DMS79 treated with DMSO at 0.1 percent for 48 hours (cell line): Measurements from ENCODE around the gene CNTNAP5.

Source experiments
- DNase-seq: peaks from one replicate; lab custom pipeline; 2025; lab: John Stamatoyannopoulos, UW

Gene CNTNAP5

DNA sequence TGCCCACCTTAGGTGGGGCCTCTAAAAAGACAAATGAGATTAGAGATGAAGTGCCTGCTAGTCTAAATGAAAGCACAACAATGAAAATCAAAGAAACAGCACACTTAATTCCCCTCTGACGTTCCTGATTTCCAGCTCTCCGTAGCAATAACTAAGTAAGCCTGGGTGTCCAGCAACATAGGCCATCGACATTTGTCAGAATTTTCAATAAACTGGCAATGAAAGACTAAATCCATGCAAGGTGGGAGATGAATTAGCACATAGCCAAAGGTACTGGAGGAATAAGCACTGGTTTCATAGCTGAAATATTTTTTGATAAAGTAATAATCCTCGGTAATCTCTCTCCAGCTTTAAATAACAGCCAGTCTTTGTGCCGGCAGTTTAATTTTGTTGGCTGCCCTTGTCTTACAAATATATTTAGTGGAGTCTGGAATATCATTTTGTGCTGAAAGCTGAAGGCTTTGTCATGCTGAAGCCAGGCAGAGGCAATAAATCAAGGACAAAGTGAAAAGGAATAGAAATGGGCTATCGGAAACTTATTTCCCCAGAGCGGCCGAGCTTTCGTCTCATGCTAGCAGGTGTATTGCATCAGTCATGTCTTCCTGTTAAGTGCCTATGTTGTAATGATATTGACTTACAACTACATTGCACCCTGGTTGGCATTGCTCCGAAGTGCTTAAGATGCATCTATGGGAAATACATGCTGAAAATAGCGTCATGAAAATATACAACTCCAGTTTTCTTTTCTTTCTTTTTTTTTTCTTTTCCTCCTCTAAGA is 790.1 kb downstream of the CNTNAP5 start:
- no peak for DNase-seq

- no peak for DNase-seq
These were observed 790.9 kb downstream of the CNTNAP5 start for GRCh38 chr2:124816007-124816406.

GRCh38 chr2:124822516-124822915 is 797.4 kb downstream of the CNTNAP5 start:
- DNase-seq: no peak

GRCh38 chr2:124824441-124824840 is 799.4 kb downstream of the CNTNAP5 start:
- no peak for DNase-seq

- DNase-seq: no peak
These were observed 807.4 kb downstream of the CNTNAP5 start for GRCh38 chr2:124832521-124832920.

DNA sequence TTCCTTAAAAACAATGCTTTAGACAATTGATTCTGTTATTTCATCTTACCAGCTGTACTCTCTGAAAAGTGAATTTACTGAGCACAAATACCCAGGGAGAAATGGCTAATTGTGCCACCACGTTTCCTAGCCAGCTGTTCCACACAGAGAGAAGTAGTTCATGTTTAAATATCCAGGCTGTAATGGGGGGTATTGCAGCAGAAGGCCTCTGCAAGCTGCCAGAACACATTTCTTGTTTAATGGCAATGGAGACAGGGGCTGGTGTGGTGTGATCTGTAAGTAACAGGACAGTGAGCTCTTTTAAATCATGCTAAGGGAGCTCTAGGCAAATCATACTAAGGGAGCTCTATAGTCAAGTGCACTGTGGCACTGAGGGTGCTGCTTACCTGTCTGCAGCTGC is 809.2 kb downstream of the CNTNAP5 start:
- no peak for DNase-seq

DNA sequence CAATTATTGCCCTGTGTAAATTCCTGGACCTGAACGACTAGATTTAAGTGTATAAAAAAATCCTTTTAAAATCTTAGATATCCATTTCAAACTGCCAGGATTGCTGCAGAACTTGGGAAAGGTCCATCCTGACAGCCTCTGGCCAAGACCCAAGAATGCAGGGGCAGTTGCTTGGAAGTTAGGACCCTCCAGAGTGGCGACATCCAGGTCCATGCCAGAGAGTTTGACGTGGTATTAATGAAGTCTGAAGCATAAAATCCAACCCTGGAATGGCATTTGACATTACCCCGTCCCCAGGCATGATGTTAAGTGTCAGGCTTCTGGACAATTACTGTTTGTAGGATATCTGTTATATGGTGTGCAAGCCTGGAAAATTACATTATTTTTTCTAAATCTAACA is 810.2 kb downstream of the CNTNAP5 start:
- DNase-seq: no peak

DNA sequence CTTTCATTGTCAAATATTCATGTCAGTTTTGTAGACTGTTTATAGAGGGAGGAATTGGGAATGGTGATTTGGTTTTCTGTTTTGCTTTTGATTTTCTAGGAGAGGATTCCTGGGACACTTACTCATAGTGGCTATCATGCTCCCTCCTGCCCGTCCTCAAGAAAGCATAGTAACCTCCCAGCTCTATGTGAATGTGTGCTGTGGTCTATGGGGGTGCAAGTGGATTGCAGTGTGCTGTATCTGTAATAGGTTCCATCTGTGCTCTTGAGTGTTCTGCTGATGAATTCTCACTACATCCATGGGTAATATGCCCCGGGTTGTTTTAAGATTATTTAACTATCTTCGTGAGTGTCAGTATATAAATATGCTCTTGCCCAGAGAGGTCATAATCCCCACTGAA is 811.3 kb downstream of the CNTNAP5 start:
- no peak for DNase-seq

DNA sequence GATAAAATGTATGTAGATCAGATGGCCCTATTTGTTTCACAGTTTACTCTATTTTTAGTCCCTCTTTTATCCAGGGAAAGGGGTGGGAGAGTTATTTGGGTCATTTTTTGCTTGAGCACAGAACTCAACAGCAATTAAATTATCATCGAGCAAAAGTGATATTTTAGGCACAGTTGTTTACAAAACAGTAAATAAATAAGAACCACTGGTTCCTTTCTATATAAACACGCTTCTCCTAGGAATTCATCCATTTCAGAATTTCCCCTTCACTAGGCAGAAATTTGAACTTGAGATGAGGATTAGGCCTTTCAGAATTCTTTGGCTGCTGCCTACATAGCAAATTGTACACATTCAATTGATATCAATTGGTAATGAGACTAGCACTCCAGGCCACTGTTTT is 812.4 kb downstream of the CNTNAP5 start:
- DNase-seq: no peak

DNA sequence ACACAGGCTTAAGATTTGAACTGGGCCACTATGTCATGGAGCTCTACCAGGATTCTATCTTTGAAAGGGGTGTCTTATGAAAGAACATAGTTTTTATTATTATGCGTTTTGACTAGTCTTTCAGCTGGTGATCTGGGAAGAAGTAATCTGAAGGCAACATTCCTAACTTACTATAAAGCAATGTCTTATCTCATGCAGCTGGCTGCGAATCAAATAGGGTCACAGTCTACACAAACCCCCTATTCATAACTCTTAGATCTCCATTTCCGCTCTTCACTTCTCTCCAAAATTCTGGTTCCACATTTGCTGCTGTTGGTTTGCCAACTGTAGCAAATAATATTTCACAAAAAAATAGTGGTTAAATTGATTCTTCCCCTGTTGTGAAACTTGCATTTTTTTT is 813.3 kb downstream of the CNTNAP5 start:
- DNase-seq: no peak

- no peak for DNase-seq
These were observed 842.2 kb downstream of the CNTNAP5 start for GRCh38 chr2:124867247-124867646.

- DNase-seq: no peak
These were observed 849.1 kb downstream of the CNTNAP5 start for GRCh38 chr2:124874219-124874618.

GRCh38 chr2:124874676-124875075 is 849.6 kb downstream of the CNTNAP5 start:
- no peak for DNase-seq

GRCh38 chr2:124875627-124876244 is 850.6 kb downstream of the CNTNAP5 start:
- no peak for DNase-seq

DNA sequence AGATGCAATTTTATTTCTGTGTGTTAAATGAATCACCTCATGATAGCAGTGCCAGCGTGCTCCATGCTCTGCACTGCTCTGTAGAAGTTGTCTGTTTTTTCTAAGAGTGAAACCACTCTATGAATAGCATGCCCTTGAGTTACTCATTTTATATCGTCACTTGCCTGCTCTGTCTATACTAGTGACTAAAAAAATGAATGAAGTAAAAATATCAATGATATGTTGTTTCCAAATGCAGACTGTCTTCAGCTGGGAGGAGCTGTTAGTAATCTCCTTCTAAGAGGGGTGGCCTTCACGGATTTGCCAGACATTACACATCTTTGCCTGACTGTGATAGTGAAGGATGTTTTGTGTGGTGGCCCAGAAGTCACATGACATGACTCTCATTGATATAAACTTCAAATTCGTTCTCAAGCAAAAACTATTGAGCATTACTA is 852.1 kb downstream of the CNTNAP5 start:
- no peak for DNase-seq

GRCh38 chr2:124879640-124880039 is 854.6 kb downstream of the CNTNAP5 start:
- no peak for DNase-seq

- DNase-seq: no peak
These were observed 855.9 kb downstream of the CNTNAP5 start for GRCh38 chr2:124880995-124881394.

GRCh38 chr2:124882423-124882822 is 857.3 kb downstream of the CNTNAP5 start:
- no peak for DNase-seq

- no peak for DNase-seq
These were observed 858.5 kb downstream of the CNTNAP5 start for GRCh38 chr2:124883595-124883994.

GRCh38 chr2:124884315-124884714 is 859.2 kb downstream of the CNTNAP5 start:
- DNase-seq: no peak

DNA sequence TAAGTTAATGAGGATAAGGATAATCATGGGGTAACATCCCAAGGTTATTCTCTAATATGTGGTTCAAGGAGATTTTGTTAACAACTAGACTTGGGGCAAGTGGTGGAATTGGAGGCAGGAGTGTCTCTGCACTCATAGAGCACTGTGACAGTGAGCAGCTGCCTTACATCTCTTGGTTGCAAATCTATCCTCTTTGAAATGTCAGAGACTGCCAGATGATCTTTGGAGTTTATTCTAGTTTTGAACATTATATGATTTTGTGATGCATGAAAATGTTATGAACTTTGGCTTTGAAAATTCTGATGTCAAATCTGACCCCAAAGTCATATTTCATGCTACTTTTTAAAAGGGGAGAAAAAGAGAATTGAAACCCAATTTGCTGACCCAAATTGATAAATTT is 861.1 kb downstream of the CNTNAP5 start:
- DNase-seq: no peak

- DNase-seq: no peak
These were observed 862.4 kb downstream of the CNTNAP5 start for GRCh38 chr2:124887466-124887865.

DNA sequence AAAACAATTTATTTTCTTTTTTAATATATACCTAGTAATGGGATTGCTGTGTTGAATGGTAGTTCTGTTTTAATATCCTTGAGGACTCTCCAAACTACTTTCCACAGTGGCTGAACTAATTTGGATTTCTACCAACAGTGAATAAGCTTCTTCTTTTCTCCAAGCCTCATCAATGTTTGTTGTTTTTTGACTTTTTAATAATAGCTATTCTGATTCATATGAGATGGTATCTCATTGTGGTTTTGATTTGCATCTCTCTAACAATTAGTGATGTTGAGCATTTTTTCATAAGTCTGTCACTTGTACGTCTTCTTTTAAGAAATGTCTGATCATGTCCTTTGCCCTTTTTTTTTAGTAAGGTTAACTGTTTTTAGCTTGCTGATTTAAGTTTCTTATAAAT is 863.3 kb downstream of the CNTNAP5 start:
- DNase-seq: no peak

GRCh38 chr2:124894199-124894598 is 869.1 kb downstream of the CNTNAP5 start:
- no peak for DNase-seq
